ENCODE results near the gene TNFRSF19. TPM values are rescaled to one million over a fixed set of nuclear protein-coding genes. Genes with fewer than 3 reads are reported as not detected.
A peak's percentile ranks its signal among the peaks of the same experiment; 100 is the strongest.

Gene TNFRSF19
- total and polyA plus RNA-seq, 2 of the 13 experiments (the other 11 are each of a cell fraction or from before 2014, with no cell fraction given): 75.3 to 77.7 TPM

DNA sequence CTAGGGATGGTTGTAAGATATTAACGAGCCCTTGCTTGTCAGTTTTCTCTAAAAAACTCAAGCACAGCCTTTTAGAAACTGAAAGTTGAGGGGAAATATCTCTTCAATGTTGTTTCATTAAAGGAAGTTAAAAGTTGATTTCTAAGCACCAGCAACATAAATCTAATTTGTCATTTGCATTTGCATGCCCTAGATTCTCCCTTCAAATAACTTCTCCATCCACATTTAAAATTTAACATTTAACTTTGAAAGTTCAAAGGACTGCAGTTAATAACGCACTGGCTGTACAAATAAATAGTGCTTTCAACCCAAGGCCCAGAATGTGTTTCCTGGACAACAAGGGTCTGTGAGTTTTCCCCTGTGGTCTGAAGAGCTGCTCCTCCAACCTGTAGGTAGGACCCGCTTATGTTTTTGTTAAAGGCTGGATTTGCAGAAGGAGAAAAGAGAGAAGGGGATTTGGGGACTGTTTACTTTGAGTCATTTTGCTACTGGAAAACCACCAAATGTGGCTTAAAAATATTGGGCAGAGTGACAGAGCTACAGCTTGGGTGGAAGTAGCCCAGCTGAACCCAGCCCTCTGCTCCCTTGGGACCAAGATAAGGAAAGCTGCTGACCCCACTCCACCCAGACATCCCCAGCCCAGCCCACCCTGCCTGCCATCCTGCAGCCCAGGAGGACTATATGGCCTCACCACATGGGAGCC is 39.8 kb downstream of the TNFRSF19 start (continued):
- TF ChIP-seq, protein P1, sequence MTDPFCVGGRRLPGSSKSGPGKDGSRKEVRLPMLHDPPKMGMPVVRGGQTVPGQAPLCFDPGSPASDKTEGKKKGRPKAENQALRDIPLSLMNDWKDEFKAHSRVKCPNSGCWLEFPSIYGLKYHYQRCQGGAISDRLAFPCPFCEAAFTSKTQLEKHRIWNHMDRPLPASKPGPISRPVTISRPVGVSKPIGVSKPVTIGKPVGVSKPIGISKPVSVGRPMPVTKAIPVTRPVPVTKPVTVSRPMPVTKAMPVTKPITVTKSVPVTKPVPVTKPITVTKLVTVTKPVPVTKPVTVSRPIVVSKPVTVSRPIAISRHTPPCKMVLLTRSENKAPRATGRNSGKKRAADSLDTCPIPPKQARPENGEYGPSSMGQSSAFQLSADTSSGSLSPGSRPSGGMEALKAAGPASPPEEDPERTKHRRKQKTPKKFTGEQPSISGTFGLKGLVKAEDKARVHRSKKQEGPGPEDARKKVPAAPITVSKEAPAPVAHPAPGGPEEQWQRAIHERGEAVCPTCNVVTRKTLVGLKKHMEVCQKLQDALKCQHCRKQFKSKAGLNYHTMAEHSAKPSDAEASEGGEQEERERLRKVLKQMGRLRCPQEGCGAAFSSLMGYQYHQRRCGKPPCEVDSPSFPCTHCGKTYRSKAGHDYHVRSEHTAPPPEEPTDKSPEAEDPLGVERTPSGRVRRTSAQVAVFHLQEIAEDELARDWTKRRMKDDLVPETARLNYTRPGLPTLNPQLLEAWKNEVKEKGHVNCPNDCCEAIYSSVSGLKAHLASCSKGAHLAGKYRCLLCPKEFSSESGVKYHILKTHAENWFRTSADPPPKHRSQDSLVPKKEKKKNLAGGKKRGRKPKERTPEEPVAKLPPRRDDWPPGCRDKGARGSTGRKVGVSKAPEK (CRISPR knock-in tag; IDR thresholded peaks at IDR 0.05; ENCODE audit: borderline replicate concordance): no peak
- TF ChIP-seq, protein P2, sequence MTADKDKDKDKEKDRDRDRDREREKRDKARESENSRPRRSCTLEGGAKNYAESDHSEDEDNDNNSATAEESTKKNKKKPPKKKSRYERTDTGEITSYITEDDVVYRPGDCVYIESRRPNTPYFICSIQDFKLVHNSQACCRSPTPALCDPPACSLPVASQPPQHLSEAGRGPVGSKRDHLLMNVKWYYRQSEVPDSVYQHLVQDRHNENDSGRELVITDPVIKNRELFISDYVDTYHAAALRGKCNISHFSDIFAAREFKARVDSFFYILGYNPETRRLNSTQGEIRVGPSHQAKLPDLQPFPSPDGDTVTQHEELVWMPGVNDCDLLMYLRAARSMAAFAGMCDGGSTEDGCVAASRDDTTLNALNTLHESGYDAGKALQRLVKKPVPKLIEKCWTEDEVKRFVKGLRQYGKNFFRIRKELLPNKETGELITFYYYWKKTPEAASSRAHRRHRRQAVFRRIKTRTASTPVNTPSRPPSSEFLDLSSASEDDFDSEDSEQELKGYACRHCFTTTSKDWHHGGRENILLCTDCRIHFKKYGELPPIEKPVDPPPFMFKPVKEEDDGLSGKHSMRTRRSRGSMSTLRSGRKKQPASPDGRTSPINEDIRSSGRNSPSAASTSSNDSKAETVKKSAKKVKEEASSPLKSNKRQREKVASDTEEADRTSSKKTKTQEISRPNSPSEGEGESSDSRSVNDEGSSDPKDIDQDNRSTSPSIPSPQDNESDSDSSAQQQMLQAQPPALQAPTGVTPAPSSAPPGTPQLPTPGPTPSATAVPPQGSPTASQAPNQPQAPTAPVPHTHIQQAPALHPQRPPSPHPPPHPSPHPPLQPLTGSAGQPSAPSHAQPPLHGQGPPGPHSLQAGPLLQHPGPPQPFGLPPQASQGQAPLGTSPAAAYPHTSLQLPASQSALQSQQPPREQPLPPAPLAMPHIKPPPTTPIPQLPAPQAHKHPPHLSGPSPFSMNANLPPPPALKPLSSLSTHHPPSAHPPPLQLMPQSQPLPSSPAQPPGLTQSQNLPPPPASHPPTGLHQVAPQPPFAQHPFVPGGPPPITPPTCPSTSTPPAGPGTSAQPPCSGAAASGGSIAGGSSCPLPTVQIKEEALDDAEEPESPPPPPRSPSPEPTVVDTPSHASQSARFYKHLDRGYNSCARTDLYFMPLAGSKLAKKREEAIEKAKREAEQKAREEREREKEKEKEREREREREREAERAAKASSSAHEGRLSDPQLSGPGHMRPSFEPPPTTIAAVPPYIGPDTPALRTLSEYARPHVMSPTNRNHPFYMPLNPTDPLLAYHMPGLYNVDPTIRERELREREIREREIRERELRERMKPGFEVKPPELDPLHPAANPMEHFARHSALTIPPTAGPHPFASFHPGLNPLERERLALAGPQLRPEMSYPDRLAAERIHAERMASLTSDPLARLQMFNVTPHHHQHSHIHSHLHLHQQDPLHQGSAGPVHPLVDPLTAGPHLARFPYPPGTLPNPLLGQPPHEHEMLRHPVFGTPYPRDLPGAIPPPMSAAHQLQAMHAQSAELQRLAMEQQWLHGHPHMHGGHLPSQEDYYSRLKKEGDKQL (CRISPR knock-in tag; IDR thresholded peaks at IDR 0.05; ENCODE audit: low read depth): peak; percentile 44; the same call in 1 of the 2 replicates
- TF ChIP-seq ZNF556 (CRISPR knock-in tag; IDR thresholded peaks at IDR 0.05; ENCODE audit: borderline replicate concordance): no peak
- no peak for TF ChIP-seq SIN3A (IDR thresholded peaks at IDR 0.05; ENCODE audit: borderline replicate concordance, low read depth, low read length)
- TF ChIP-seq GLI4 (CRISPR knock-in tag; IDR thresholded peaks at IDR 0.05; ENCODE audit: borderline replicate concordance): no peak
- TF ChIP-seq, protein P3, sequence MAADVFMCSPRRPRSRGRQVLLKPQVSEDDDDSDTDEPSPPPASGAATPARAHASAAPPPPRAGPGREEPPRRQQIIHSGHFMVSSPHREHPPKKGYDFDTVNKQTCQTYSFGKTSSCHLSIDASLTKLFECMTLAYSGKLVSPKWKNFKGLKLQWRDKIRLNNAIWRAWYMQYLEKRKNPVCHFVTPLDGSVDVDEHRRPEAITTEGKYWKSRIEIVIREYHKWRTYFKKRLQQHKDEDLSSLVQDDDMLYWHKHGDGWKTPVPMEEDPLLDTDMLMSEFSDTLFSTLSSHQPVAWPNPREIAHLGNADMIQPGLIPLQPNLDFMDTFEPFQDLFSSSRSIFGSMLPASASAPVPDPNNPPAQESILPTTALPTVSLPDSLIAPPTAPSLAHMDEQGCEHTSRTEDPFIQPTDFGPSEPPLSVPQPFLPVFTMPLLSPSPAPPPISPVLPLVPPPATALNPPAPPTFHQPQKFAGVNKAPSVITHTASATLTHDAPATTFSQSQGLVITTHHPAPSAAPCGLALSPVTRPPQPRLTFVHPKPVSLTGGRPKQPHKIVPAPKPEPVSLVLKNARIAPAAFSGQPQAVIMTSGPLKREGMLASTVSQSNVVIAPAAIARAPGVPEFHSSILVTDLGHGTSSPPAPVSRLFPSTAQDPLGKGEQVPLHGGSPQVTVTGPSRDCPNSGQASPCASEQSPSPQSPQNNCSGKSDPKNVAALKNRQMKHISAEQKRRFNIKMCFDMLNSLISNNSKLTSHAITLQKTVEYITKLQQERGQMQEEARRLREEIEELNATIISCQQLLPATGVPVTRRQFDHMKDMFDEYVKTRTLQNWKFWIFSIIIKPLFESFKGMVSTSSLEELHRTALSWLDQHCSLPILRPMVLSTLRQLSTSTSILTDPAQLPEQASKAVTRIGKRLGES (CRISPR knock-in tag; IDR thresholded peaks at IDR 0.05; ENCODE audit: borderline replicate concordance): no peak
- TF ChIP-seq, protein P4, sequence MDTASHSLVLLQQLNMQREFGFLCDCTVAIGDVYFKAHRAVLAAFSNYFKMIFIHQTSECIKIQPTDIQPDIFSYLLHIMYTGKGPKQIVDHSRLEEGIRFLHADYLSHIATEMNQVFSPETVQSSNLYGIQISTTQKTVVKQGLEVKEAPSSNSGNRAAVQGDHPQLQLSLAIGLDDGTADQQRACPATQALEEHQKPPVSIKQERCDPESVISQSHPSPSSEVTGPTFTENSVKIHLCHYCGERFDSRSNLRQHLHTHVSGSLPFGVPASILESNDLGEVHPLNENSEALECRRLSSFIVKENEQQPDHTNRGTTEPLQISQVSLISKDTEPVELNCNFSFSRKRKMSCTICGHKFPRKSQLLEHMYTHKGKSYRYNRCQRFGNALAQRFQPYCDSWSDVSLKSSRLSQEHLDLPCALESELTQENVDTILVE (CRISPR knock-in tag; IDR thresholded peaks at IDR 0.05): peak; percentile 20; the same call in 1 of the 2 replicates
- TF ChIP-seq, protein P5, sequence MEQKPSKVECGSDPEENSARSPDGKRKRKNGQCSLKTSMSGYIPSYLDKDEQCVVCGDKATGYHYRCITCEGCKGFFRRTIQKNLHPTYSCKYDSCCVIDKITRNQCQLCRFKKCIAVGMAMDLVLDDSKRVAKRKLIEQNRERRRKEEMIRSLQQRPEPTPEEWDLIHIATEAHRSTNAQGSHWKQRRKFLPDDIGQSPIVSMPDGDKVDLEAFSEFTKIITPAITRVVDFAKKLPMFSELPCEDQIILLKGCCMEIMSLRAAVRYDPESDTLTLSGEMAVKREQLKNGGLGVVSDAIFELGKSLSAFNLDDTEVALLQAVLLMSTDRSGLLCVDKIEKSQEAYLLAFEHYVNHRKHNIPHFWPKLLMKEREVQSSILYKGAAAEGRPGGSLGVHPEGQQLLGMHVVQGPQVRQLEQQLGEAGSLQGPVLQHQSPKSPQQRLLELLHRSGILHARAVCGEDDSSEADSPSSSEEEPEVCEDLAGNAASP (CRISPR knock-in tag; IDR thresholded peaks at IDR 0.05; ENCODE audit: borderline replicate concordance): peak; percentile 37; the same call in 1 of the 2 replicates
- TF ChIP-seq CREB1 (IDR thresholded peaks at IDR 0.05): no peak
- no peak for TF ChIP-seq CREB1 (CRISPR knock-in tag; IDR thresholded peaks at IDR 0.05)
- TF ChIP-seq TEAD3 (CRISPR knock-in tag; optimal IDR thresholded peaks at IDR 0.05; ENCODE audit: borderline replicate concordance): peak; percentile 61
- TF ChIP-seq SALL1 (CRISPR knock-in tag; IDR thresholded peaks at IDR 0.05): peak; percentile 16; the same call in 1 of the 2 replicates
- TF ChIP-seq ZNF382 (CRISPR knock-in tag; IDR thresholded peaks at IDR 0.05; ENCODE audit: borderline replicate concordance): no peak
- 0 out of 2 replicates have a peak, but pooled peaks have one; percentile 12 for TF ChIP-seq PPARG (CRISPR knock-in tag; conservative IDR thresholded peaks at IDR 0.05)
